ENCODE results near the gene CD82.

GRCh38 chr11:44607319-44607962, 42.0 kb downstream of the CD82 start:
- TF ChIP-seq CTCF (IDR thresholded peaks at IDR 0.05), result no peak
- no peak for TF ChIP-seq POLR2A (IDR thresholded peaks at IDR 0.05)
- no peak for TF ChIP-seq POLR2AphosphoS5 (IDR thresholded peaks at IDR 0.05)
